Inflammatory macrophage treated with lipopolysaccharide for 4 hours (primary cell): ENCODE data around the gene NKAIN2.
"Not testable (repeated sequence)": the region's sequence is repeated elsewhere in the genome, so short reads cannot be mapped to it uniquely, and the experiment has no call there.

Experiments used
- DNase-seq: peaks from one replicate; pipeline ENCODE4 v3.0.0-alpha.2; 2020

NKAIN2 gene

DNA sequence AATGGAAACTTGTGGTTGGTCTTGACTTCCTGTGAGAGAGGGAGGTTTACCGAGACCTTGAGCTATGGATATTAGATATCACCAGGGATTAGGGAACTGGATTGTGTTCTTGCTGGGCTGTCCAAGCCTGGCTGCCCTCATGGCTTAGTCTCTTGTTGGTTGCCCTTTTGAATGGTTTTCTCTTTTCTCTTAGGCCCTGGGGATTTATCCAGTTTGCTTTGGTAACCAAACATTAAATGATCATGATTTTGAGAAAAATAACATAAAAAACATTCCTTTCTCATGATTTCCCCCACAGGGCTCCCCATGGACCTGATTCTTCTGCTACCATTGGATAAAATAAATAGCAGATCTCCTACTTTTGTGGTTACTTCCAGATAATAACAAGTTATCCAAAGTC lies 852.2 kb downstream of the NKAIN2 start:
- DNase-seq: no peak

DNA sequence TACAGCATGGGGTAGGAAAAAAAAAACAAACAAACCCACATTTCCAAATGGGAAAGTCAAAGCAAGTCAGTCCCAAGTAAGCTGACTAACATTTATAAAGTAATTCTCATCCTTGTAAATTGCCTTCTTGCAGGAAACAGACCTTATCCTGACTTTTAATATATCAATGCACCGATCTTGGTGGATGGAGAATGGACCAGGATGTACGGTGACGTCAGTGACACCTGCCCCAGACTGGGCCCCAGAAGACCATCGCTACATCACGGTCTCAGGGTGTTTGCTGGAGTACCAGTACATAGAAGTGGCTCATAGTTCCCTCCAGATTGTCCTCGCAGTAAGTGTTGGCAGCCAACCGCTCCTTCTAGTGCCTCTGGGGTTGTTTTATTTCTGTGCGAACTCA lies 854.4 kb downstream of the NKAIN2 start:
- DNase-seq: no peak

DNA sequence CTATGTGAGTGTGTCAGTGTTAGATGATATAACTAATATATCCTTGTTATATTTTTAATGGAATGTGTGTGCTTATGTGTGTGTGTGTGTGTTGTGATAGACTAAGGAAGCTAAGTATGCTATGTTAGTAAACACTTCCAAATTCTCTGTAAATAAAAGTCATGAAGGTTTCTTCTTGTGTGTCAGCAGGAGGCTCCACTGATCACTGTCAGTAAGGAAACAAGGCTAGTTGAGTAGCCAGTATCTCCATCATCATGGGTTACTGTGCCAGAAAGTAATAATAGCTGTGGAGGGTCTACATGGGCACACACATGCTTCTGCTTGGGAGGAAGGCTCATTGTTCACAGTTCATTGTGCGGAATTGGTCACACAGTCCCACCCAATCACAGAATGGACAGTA lies 855.8 kb downstream of the NKAIN2 start:
- DNase-seq: no peak

DNA sequence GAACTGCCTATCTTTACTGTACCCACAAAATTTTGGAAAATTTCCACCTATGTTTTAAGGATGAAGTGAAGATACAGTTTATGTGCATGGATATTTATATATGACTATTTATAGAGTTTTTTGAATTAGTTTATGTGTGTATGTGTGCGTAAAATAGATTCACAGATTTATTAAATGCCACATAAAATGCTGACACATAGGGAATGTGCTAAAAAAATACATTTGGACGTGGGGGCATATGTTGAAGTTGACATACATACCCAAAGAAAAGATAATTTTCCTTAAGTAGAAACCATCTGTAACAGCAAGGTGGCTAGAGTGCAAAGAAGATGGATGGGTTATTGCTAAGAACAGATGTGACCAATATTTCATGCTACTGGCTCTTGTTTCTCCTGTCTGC lies 856.5 kb downstream of the NKAIN2 start:
- no peak for DNase-seq

DNA sequence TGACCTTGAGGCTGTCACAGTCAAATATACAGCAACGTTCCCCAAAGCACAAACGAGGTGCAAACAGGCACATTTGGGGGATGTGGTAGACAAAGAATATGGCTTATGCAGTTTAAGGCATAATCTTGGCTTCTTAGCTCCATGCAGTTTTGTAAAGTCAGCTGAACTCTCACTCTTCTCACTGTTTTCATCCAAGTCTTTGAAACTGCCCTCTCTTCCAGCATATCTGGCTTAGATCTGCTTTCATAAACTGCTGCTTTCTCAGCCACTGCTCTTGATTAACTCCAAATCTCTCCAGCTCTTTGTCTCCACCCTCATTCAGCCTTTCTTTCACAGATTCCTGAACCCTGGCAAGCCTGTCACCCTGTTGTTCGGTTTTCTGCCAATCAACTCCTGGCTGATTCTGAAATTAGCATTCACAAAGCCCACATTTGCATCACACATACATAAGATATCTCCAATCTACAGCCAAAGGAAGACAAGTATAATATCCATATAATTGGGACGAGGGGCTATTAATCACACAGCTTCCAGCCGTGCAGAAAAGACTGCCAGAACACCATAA lies 857.5 kb downstream of the NKAIN2 start:
- DNase-seq: no peak

DNA sequence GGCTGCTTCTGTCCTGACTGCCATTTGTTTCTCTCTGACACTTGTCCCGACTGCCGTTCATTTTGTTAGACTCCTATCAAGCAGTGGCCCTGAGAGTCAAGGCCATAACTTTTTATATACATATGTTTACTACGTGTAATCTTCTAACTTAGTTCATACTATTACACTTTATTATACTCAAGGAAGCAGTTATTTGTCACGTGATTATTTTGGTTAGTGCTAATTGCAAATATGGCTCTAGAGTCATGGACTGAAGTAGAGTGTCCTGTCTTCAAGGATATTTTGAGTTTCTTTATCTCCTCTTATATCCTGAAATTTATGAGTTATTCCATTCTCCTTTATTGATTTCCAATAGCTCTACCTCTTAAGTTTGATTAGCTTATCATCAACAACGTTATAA lies 864.4 kb downstream of the NKAIN2 start:
- no peak for DNase-seq

DNA sequence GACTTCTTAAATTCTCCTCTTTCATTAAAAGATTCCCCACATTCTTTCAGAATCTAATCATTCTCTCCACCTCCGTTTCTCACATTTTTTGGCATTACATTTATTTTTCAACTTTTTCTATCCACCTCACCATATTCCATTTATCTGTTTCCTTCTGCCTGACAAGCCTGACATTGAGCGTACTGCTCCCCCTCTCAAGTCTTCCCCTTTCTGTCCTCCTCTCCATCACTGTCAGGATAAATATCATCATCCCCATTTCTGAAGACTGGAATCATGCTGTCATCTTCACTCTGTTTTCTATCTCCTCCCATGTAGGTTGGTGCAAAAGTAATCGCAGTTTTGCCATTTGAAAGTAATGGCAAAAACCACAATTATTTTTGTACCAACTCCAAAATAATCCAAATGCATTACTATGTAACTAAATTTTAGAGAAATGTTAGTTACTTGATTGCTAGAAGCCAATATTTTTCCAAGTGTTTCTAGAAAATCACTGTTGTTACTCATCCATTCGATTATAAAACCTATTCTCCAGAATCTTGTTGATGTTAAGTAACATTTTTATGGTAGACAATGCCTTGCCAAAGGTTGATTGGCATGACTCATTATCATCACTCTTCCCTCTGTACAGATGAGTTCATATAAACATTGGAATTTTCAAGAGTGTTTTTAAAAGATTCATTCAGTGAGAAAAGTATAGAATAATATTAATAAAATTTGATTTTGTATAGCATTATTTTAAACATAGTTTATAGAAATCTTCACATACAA lies 866.2 kb downstream of the NKAIN2 start:
- no peak for DNase-seq

DNA sequence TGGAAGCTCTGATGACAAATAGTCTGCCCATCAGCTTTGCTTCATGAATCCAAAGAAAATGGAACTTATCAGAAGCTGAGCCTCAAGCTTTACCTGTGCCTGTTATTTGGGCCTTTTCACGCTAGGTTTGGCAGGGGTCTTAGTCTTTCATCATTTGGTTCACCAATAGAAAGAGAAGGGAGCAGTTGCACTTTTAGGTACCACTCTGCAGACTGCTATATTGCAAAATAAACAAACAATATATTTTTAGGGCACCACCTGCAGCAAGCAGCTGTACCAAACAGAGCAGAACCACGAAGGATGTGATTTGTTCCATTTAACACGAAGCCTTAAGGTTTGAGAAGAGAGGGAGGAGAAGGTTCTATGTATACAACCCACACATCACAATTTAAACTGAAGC lies 867.1 kb downstream of the NKAIN2 start:
- DNase-seq: no peak

DNA sequence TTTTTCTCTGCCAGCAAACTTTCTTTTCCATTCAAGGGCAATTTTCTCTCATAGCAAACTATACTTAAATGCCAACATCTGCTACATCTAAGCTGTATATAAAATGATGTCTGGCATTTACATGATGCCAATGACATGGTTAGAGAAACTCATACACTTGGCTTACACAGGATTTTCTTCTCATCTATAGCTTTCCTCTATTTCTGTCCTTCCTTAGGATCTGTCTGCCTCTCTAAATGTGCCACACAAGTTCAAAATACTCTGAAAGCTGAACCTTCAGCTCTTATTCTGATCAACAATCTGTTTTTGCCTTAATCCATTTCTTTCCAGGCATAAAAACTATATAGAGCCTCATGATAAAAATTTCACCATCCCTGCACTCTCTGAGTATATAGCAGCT lies 867.7 kb downstream of the NKAIN2 start:
- no peak for DNase-seq

DNA sequence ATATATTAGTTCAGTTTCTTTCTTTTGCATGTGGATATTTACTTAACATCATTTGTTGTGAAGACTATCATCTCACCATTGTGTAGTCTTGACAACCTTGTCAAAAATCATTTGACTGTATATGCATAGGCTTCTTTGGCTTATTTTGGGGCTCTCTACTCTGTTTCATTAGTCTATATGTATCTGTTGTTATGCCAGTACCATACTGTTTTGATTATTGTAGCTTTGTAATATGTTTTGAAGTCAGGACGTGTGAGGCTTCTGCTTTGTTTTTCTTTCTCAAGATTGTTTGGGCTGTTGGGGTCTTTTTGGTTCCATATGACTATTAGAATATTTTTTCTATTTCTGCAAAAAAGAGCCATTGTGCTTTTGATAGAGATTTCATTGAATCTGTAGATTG lies 870.4 kb downstream of the NKAIN2 start:
- DNase-seq: no peak

DNA sequence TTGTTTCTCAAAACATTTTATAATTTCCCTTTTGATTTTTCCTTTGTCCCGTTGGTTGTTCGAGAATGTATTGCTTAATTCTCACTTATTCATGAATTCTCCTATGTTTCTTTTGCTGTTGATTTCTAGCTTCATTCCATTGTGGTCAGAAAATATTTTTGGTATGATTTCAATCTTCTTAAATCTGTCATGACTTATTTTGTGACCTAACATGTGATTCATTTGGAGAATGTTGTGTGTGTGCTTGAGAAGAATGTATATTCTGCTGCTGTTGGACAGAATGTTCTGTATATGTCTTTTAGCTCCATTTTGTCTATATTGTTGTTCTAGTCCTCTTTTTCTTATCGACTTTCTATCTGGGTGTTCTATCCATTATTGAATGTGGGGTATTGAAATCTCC lies 872.4 kb downstream of the NKAIN2 start:
- no peak for DNase-seq

DNA sequence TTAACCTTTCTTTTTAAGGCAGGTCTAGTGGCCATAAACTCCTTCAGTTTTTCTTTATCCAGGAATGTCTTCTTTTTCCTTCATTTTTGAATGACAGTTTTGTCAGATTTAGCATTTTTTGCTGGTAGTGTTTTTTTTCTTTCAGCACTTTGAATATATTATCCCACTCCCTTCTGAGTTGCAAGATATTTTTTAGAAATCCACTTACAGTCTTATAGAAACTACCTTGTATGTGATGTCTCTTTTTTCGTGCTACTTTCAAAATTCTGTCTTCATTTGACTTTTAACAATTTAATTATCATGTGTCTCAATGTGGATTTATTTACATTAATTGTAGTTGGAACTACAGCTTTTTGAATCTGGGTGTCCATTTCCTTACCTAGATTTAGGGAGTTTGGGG lies 874.2 kb downstream of the NKAIN2 start:
- DNase-seq: no peak

DNA sequence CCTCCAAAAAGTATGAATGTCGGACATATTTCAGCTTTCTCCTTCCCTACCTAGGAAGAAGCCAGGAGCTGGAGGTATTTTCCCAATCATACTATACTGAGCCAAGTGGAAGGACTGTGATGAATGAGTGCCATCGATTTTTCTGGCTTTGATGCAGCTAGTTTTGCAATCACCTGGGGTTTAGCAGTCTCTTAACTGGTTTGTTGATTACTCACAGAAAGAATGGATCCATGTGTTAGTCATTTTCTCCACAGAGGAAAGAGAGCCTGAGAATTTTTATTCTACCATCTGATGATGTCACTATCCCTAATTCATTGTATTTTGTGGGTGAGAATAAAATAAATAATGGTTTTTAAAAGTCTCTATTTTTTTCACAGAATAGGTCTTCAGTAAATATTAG lies 875.7 kb downstream of the NKAIN2 start:
- no peak for DNase-seq

DNA sequence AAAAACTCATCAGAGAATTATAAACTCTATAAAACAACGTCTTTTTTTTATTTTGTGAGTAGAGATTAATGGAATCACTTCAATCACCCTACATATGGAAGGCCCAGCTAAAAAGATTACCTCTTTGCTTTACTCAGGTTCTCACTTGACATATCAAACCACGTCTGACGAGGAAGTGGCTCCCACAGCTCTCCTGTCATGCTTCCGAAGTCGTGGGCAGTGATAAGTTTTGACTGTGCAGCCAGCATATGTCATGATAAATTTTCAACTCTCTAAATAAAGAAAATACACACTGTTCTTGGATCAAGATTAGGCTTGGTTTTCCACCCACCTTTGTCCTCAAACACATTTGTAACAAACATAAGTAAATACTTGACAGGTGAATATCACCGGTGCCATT lies 879.1 kb downstream of the NKAIN2 start:
- no peak for DNase-seq

DNA sequence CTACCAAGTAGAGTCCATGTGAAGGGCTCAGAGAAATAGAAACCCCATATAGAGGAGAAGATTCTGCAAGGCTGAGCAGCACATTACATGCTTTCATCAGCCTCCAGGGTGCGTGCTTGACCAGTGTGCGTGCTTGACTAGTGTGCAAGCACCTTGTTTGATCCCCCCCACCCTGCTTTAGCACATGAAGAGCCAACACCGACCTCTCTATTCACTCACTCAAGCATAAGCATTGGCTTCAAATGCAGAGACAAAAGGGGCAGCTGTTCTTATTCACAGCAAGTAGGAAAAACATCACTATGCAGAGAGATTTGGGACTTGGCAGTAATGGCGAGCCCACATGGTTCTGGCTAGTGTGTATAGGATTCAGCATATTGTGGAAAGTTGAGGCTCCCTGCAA lies 879.8 kb downstream of the NKAIN2 start:
- no peak for DNase-seq

DNA sequence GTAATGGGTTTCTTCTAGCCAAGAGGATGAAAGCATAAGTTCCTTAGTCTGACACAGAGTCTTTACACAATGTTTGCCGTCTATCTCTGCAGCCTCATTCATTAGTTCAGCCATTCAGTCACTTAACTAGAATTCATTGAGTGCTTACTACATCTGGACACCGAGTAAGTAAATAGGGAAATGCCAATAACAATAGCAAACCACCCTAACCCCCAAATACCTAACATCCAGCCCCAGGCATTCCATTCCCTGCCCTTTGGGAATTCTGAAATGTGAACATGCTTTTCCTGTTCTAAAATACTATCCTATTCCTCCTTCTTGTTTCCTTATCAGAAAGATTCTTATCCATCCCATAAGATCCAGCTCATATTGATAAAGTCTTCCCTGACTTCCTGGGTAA lies 881.0 kb downstream of the NKAIN2 start:
- no peak for DNase-seq

DNA sequence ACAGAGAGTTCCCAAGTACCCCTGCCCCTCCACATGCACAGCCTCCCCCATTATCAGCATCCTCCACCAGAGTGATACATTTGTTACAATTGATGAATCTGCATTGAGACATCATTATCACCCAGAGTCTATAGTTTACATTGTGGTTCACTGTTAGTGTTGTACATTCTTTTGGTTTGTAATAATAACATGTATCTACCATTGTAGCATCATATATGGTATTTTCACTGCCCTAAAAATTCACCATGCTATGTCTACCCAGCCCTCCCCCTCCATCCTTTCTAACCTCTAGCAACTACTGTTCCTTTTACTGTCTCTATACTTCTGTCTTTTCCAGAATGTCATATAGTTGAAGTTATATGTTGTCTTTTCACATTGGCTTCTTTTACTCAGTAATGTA lies 884.7 kb downstream of the NKAIN2 start:
- no peak for DNase-seq

DNA sequence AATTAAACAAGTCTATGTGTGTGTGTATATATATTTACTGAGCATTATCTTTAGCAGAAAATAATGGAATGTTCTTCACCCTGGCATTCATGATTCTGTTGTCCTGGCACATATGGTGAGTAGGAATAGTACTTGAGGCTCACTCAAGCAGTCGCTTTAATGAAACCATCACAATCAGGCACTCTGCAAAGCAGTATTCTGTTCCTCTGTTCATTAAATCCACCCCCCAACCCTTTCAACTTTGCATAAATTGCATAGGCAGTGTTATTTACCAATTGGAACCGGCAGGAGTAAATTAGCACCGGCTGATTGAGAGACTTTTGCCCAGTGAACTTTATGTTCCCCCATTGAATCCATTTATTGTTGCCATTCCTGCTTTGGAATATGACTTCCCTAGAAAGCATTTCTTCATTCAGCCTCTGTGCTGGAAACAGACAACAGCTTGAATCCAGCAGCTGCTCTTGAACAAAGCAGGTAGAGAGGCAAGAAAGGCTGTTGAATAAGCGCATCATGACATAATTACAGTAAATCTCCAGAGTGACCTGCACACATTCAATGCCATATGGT lies 890.6 kb downstream of the NKAIN2 start:
- no peak for DNase-seq

DNA sequence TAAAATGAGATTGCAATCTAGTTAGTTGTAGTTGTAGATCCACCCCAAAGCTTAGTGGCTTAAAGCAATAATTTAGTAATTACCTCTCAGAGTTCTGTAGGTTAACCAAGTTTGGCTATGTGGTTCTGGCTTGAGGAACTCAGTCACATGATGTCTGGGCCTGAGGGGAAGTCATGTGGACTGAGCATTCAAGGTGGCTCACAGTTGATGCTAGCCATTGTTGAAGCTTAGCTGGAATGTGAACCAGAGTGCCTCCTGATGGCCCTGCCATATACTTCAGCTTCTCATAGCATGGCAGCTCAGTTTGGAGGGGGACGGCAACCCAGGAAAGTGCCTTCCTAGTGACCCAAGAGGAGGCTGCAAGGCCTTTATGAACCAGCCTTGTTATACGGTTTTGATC lies 895.4 kb downstream of the NKAIN2 start:
- no peak for DNase-seq

DNA sequence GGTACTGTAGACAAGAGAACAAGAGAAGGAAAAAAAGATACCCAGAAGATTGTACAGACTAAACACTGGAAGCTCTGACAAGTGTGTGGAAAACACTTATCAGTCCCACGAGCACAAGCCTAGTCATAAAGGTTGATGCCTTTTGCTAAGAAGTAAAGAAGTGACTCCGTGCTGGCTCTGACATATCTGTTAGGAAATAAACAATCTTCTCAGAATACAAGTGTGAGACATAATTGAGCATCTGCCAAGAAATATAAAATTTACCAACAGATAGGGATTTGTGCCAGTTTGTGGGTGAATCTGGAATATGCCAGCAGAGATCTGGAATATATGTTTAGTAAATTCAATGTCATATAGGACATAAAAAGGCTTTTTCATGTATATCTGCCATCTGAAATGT lies 899.9 kb downstream of the NKAIN2 start:
- no peak for DNase-seq

DNA sequence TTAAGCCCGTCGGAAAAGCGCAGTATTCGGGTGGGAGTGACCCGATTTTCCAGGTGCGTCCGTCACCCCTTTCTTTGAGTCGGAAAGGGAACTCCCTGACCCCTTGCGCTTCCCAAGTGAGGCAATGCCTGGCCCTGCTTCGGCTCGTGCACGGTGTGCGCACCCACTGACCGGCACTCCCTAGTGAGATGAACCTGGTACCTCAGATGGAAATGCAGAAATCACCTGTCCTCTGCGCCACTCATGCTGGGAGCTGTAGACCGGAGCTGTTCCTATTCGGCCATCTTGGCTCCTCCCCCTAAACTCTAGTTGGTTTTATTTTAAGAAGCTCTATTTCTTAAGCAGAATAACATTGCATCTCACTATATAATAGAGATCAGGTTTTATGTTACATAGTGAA lies 908.9 kb downstream of the NKAIN2 start:
- DNase-seq: not testable (repeated sequence)

DNA sequence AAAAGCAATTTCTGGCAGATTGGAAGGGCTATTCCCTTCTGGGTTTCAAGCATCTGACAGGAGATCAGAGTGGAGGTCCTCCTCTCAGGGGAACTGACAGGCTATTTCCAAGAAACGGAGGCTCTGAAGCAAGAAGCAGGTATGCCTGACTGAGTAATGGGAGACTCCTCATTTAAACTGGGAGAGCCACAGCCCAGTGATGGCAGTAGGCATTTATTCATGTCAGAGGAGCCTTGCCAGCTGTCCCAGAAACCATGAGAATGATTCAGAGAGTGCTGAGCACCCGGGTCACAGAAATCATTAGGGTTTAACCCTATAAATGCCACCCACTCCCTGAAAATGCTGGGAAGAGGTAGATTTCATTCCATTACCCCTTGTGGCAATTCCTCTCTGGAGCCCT lies 911.1 kb downstream of the NKAIN2 start:
- DNase-seq: no peak

DNA sequence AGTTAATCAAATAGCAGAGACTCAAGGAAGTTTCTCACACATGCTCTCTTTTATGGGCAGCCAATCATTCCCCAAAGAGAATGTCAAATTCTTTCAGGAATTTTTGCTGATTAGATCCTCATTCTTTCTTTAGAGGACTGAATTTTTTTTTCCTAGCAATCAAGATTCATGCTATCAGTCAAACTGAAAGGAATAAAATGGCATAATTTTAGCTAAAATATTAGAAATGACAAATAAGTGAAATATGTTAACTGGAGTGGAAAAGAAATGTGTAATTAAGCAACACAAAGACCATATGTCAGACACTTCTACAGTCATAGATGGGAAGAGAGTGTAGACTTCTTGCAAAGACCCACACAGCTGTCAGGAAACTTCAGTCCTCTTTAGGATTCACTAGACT lies 916.2 kb downstream of the NKAIN2 start:
- DNase-seq: no peak

DNA sequence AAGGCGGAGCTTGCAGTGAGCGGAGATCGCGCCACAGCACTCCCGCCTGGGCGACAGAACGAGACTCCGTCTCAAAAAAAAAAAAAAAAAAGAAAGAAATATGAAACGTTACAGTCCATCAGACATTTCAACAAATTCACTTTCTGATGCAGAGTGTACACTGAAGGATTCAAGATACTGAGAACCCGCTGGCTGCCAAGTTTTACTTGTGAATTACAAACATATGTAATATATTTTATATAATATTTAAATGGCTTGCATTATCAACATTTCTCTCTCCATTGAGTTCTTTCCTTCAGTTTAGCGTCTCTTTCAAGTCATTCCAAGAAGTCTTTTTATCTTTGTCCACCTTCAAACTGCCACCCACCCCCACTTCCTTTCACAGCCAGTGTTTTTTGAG lies 917.7 kb downstream of the NKAIN2 start:
- no peak for DNase-seq
